IMR-90 (cell line): ENCODE measurements around the gene ASIC2. TPM values are rescaled to one million over a fixed set of nuclear protein-coding genes. Genes with fewer than 3 reads are reported as not detected.

Experiments
- ATAC-seq: fragments of 200-7000 bp; cut with Tn5 transposase; 2 replicates; pipeline ENCODE4 v1.9.1; 2020; ENCODE audit warnings: low read depth, mild to moderate bottlenecking, moderate library complexity
- BruUV-seq: library from RNA; stranded (reverse); fragments of 400-500 nt; replicated peaks from 2 replicates; lab custom pipeline; 2021; lab: Mats Ljungman, UMichigan
- CTCF ChIA-PET: fragments of 300-600 bp; formaldehyde crosslinking; extraction: SDS; loops from one replicate; lab custom pipeline; 2021; ENCODE audit warnings: antibody characterized with exemption; lab: Yijun Ruan, JAX
- POLR2A ChIA-PET: fragments of 300-600 bp; sonication (Branson Sonifier 250); formaldehyde crosslinking; loops from one replicate; lab custom pipeline; 2022; ENCODE audit warnings: antibody characterized with exemption; ENCODE audit not compliant: unreplicated experiment; lab: Charles Lee
- DNase-seq: peaks from one replicate; pipeline ENCODE4 v3.0.0; 2013
- H2AFZ ChIP-seq: replicated peaks from 2 replicates; pipeline ENCODE3; 2013; ENCODE audit warnings: low read length, mild to moderate bottlenecking; ENCODE audit not compliant: poor library complexity
- H2AK5ac ChIP-seq: 2 replicates; pipeline ENCODE4 v1.6.1; 2013; ENCODE audit warnings: low read depth, low read length, inconsistent platforms
- H2AK9ac ChIP-seq: replicated peaks from 2 replicates; pipeline ENCODE3; 2013; ENCODE audit warnings: mild to moderate bottlenecking, low read depth, low read length, moderate library complexity; ENCODE audit not compliant: poor library complexity
- H2BK120ac ChIP-seq: 2 replicates; pipeline ENCODE4 v1.6.1; 2013; ENCODE audit warnings: low read depth, low read length, inconsistent platforms
- H2BK15ac ChIP-seq: 3 replicates; pipeline ENCODE4 v1.6.1; 2013; ENCODE audit warnings: low read depth, low read length, inconsistent platforms
- H2BK20ac ChIP-seq: 2 replicates; pipeline ENCODE4 v1.6.1; 2013; ENCODE audit warnings: low read depth, mild to moderate bottlenecking, inconsistent platforms, low read length, moderate library complexity
- H2BK5ac ChIP-seq: 2 replicates; pipeline ENCODE4 v1.6.1; 2013; ENCODE audit warnings: mild to moderate bottlenecking, low read depth, low read length, inconsistent platforms; ENCODE audit not compliant: poor library complexity, severe bottlenecking
- H3K14ac ChIP-seq: replicated peaks from 2 replicates; pipeline ENCODE4 v1.6.1; 2013; ENCODE audit warnings: low read depth, low read length, inconsistent platforms
- H3K18ac ChIP-seq: 2 replicates; pipeline ENCODE4 v1.6.1; 2013; ENCODE audit warnings: low read depth, low read length, control low read depth
- H3K23ac ChIP-seq: 2 replicates; pipeline ENCODE4 v1.6.1; 2013; ENCODE audit warnings: low read depth, low read length, inconsistent platforms
- H3K27ac ChIP-seq: 2 replicates; pipeline ENCODE4 v1.5.1; 2013; ENCODE audit warnings: mild to moderate bottlenecking, control low read depth, low read length; ENCODE audit not compliant: insufficient read depth
- H3K27me3 ChIP-seq: 2 replicates; pipeline ENCODE4 v1.6.1; 2013; ENCODE audit warnings: low read length; ENCODE audit not compliant: control insufficient read depth, insufficient read depth
- H3K36me3 ChIP-seq: 2 replicates; pipeline ENCODE4 v1.6.1; 2013; ENCODE audit warnings: low read length, mixed read lengths; ENCODE audit not compliant: control insufficient read depth, insufficient read depth
- H3K4ac ChIP-seq: 2 replicates; pipeline ENCODE4 v1.6.1; 2013; ENCODE audit warnings: low read depth, low read length, inconsistent platforms
- H3K4me1 ChIP-seq: 2 replicates; pipeline ENCODE4 v1.6.1; 2013; ENCODE audit warnings: low read length, mixed read lengths; ENCODE audit not compliant: control insufficient read depth, insufficient read depth
- H3K4me2 ChIP-seq: 2 replicates; pipeline ENCODE4 v1.6.1; 2013; ENCODE audit warnings: low read depth, mild to moderate bottlenecking, control low read depth, low read length, moderate library complexity
- H3K4me3 ChIP-seq: 2 replicates; pipeline ENCODE4 v1.5.1; 2013; ENCODE audit warnings: low read depth, mild to moderate bottlenecking, control low read depth, low read length, moderate library complexity; ENCODE audit not compliant: insufficient read depth
- H3K56ac ChIP-seq: 2 replicates; pipeline ENCODE4 v1.6.1; 2013; ENCODE audit warnings: low read length, inconsistent platforms; ENCODE audit not compliant: insufficient read depth; ENCODE audit errors: extremely low read depth
- H3K79me1 ChIP-seq, 2 experiments: 2 replicates each; pipeline ENCODE4 v1.6.1; 2013; ENCODE audit warnings: low read length in 2 of 2, inconsistent platforms in 1 of 2, low read depth in 1 of 2
- H3K9ac ChIP-seq: 2 replicates; pipeline ENCODE4 v1.6.1; 2013; ENCODE audit warnings: low read depth, low read length, control low read depth
- H3K9me1 ChIP-seq: 2 replicates; pipeline ENCODE4 v1.6.1; 2013; ENCODE audit warnings: low read length, inconsistent platforms; ENCODE audit not compliant: insufficient read depth
- H3K9me3 ChIP-seq: 2 replicates; pipeline ENCODE4 v1.6.1; 2013; ENCODE audit warnings: low read length; ENCODE audit not compliant: control insufficient read depth, insufficient read depth
- H4K20me1 ChIP-seq: 2 replicates; pipeline ENCODE4 v1.6.1; 2013; ENCODE audit warnings: low read length, inconsistent platforms; ENCODE audit not compliant: insufficient read depth
- H4K5ac ChIP-seq: 2 replicates; pipeline ENCODE4 v1.6.1; 2013; ENCODE audit warnings: mild to moderate bottlenecking, low read depth, low read length, control low read depth
- H4K8ac ChIP-seq, 2 experiments: 2 replicates each; pipeline ENCODE4 v1.6.1; 2013; ENCODE audit warnings: low read depth in 2 of 2, low read length in 2 of 2, control low read depth in 1 of 2, inconsistent platforms in 1 of 2
- H4K91ac ChIP-seq: 2 replicates; pipeline ENCODE4 v1.6.1; 2013; ENCODE audit warnings: low read depth, low read length, inconsistent platforms; ENCODE audit not compliant: insufficient read depth
- BHLHE40 ChIP-seq: fragments of 150-350 bp; IDR thresholded peaks from 2 replicates; pipeline ENCODE4 v1.6.1; 2016; ENCODE audit warnings: mild to moderate bottlenecking, low read depth, low read length
- CEBPB ChIP-seq: IDR thresholded peaks from 2 replicates; pipeline ENCODE4 v1.6.1; 2012; ENCODE audit warnings: low read depth, low read length, improper control_type of control experiment
- CHD1 ChIP-seq: IDR thresholded peaks from 2 replicates; pipeline ENCODE4 v1.6.1; 2012; ENCODE audit warnings: low read depth, low read length, improper control_type of control experiment
- CTCF ChIP-seq: conservative IDR thresholded peaks from 2 replicates; pipeline ENCODE4 v1.5.1; 2012; ENCODE audit warnings: mild to moderate bottlenecking, low read depth, low read length, improper control_type of control experiment
- ELK1 ChIP-seq: fragments of 150-350 bp; IDR thresholded peaks from 2 replicates; pipeline ENCODE4 v1.6.1; 2016; ENCODE audit warnings: low read depth, mild to moderate bottlenecking, low read length, moderate library complexity, borderline replicate concordance
- FOS ChIP-seq: fragments of 150-350 bp; IDR thresholded peaks from 2 replicates; pipeline ENCODE4 v1.6.1; 2016; ENCODE audit warnings: low read depth, low read length
- MAFK ChIP-seq: IDR thresholded peaks from 2 replicates; pipeline ENCODE4 v1.6.1; 2012; ENCODE audit warnings: low read depth, low read length, improper control_type of control experiment
- MAZ ChIP-seq: IDR thresholded peaks from 2 replicates; pipeline ENCODE4 v1.6.1; 2012; ENCODE audit warnings: low read depth, mild to moderate bottlenecking, low read length, improper control_type of control experiment, moderate library complexity, borderline replicate concordance
- MXI1 ChIP-seq: IDR thresholded peaks from 2 replicates; pipeline ENCODE4 v1.6.1; 2012; ENCODE audit warnings: low read depth, mild to moderate bottlenecking, low read length, moderate library complexity, borderline replicate concordance
- NFE2L2 ChIP-seq: fragments of 150-350 bp; IDR thresholded peaks from 2 replicates; pipeline ENCODE4 v1.6.1; 2016; ENCODE audit warnings: low read depth, mild to moderate bottlenecking, low read length
- POLR2A ChIP-seq: IDR thresholded peaks from 2 replicates; pipeline ENCODE4 v1.6.1; 2012; ENCODE audit warnings: mild to moderate bottlenecking, low read depth, low read length
- RAD21 ChIP-seq: IDR thresholded peaks from 2 replicates; pipeline ENCODE4 v1.6.1; 2012; ENCODE audit warnings: low read length, improper control_type of control experiment
- RCOR1 ChIP-seq: IDR thresholded peaks from 2 replicates; pipeline ENCODE4 v1.6.1; 2012; ENCODE audit warnings: mild to moderate bottlenecking, low read length, improper control_type of control experiment; ENCODE audit not compliant: insufficient replicate concordance
- RFX5 ChIP-seq: IDR thresholded peaks from 2 replicates; pipeline ENCODE4 v1.8.0; 2012; ENCODE audit warnings: low read depth, mild to moderate bottlenecking, low read length, moderate library complexity
- SMC3 ChIP-seq: fragments of 150-350 bp; IDR thresholded peaks from 2 replicates; pipeline ENCODE4 v1.6.1; 2016; ENCODE audit warnings: low read depth, mild to moderate bottlenecking, antibody characterized with exemption, low read length, moderate library complexity
- USF2 ChIP-seq: fragments of 150-350 bp; IDR thresholded peaks from 2 replicates; pipeline ENCODE4 v1.6.1; 2017; ENCODE audit warnings: mild to moderate bottlenecking, antibody characterized with exemption, low read length, low read depth
- WGBS, 2 experiments: methylation state at CpG; one replicate each; pipeline versions ENCODE4 v1.1.5 to v1.1.7; 2013; ENCODE audit warnings: missing lambda C conversion rate in 2 of 2; ENCODE audit not compliant: insufficient read length in 1 of 2; ENCODE audit errors: extremely low coverage in 2 of 2; 5-methylcytosine and 5-hydroxymethylcytosine counted together
- dilution Hi-C: fragments of 300-500 bp; cut with HindIII; formaldehyde crosslinking; loops from one replicate; pipeline ENCODE4 v1.14.3; 2018; ENCODE audit warnings: low sequenced_read_pairs; ENCODE audit not compliant: unreplicated experiment
- in situ Hi-C: fragments of 300-500 bp; cut with MboI; formaldehyde crosslinking; loops from 3 replicates; pipeline ENCODE4 v1.14.3; 2019; ENCODE audit warnings: low sequenced_read_pairs, inconsistent platforms, mixed read lengths
- intact Hi-C: fragments of 100-400 bp; cut with micrococcal nuclease; formaldehyde crosslinking; loops from 2 replicates; pipeline ENCODE4 v1.10.0; 2022
- polyA plus RNA-seq, 3 experiments: library from polyadenylated mRNA; depleted of rRNA; stranded (reverse); fragments of >200 nt; gene quantifications; 2 replicates each; pipeline ENCODE4 v1.2.3, GENCODE V29; 2012; ENCODE audit warnings: low replicate concordance in 1 of 3
- total RNA-seq: library from RNA; depleted of rRNA; stranded (reverse); fragments of >200 nt; gene quantifications from 2 replicates; pipeline ENCODE4 v1.2.3, GENCODE V29; 2012

ASIC2 gene
- total and polyA plus RNA-seq, 2 of the 4 experiments (the other 2 are of a cell fraction) = under 0.01 to 0.15 TPM

GRCh38 chr17:33167736-33168135, 125.4 kb downstream of the ASIC2 start:
- no peak overlapping the region for H3K56ac ChIP-seq
- H4K91ac ChIP-seq = no peak overlapping the region
- H2AK5ac ChIP-seq = no peak overlapping the region
- no peaks in the 10 kb centered on the region for H3K4me1 ChIP-seq
- H2AK9ac ChIP-seq = no peak overlapping the region
- H3K4me3 ChIP-seq = no peak overlapping the region
- no peak overlapping the region for H3K27ac ChIP-seq
- H3K27me3 ChIP-seq = no peaks in the 10 kb centered on the region
- in situ Hi-C loops (no loop called here), dilution Hi-C loops (no loop called here), intact Hi-C loops (no loop called here)
- H2BK5ac ChIP-seq = no peak overlapping the region
- no TSS peak for BruUV-seq
- no peak overlapping the region for H3K23ac ChIP-seq
- H3K9me1 ChIP-seq = no peaks in the 10 kb centered on the region
- H3K9me3 ChIP-seq = no peaks in the 10 kb centered on the region
- CTCF ChIA-PET = no interaction called here
- H4K8ac ChIP-seq = no peak overlapping the region
- no peak for DNase-seq
- no peak overlapping the region for H3K9ac ChIP-seq
- H4K5ac ChIP-seq = no peak overlapping the region
- no peak overlapping the region for H3K14ac ChIP-seq
- no peak overlapping the region for H3K18ac ChIP-seq
- H3K36me3 ChIP-seq = no peaks in the 10 kb centered on the region
- H2BK15ac ChIP-seq = no peak overlapping the region
- H2BK20ac ChIP-seq = no peak overlapping the region
- H2BK120ac ChIP-seq = no peak overlapping the region
- TF ChIP-seq MAFK (no peak), NFE2L2 (no peak), MAZ (no peak), ELK1 (no peak), FOS (no peak), POLR2A (no peak), CEBPB (no peak), CTCF (no peak), CHD1 (no peak), BHLHE40 (no peak), RAD21 (no peak), SMC3 (no peak), RCOR1 (no peak), MXI1 (no peak), USF2 (no peak), RFX5 (no peak)
- no CpG with 5 or more reads among the region's 1 CpG for WGBS, 2 experiments
- H3K4ac ChIP-seq = no peak overlapping the region
- no peak for ATAC-seq
- no peak overlapping the region for H3K4me2 ChIP-seq
- POLR2A ChIA-PET = interaction anchor here (0.5 kb wide), 1 partner anchor 121 kb away, joined by 3 read pairs; no protein-coding TSS in a partner anchor
- no peak overlapping the region for H2AFZ ChIP-seq
- no peaks in the 10 kb centered on the region for H4K20me1 ChIP-seq
- no peaks in the 10 kb centered on the region for H3K79me1 ChIP-seq
